CD4-positive, alpha-beta T cell (primary cell): ENCODE measurements around the gene SLC25A20. TPM values are rescaled to one million over a fixed set of nuclear protein-coding genes. Genes with fewer than 3 reads are reported as not detected.
A peak's percentile ranks its signal among the peaks of the same experiment; 100 is the strongest.

Source experiments
- ATAC-seq: fragments of 200-7000 bp; cut with Tn5 transposase; one replicate; pipeline ENCODE4 v1.10.0; 2022; ENCODE audit warnings: mild to moderate bottlenecking; ENCODE audit not compliant: poor library complexity
- CTCF ChIA-PET: fragments of 350-600 bp; sonication (Branson Sonifier 250); formaldehyde crosslinking; loops from one replicate; lab custom pipeline; 2021; ENCODE audit warnings: antibody characterized with exemption, inconsistent platforms; lab: Charles Lee
- POLR2A ChIA-PET: fragments of 350-600 bp; sonication (Branson Sonifier 250); formaldehyde crosslinking; loops from one replicate; lab custom pipeline; 2021; ENCODE audit warnings: antibody characterized with exemption, inconsistent platforms; lab: Charles Lee
- DNase-seq, 14 experiments: peaks; one replicate each; pipeline ENCODE4 v3.0.0-alpha.2; 2013 to 2020; ENCODE audit warnings: mixed read lengths in 2 of 14
- H3K27ac ChIP-seq, 2 donors: one replicate each; pipeline versions ENCODE4 v1.5.1 to v1.7.0; 2013; ENCODE audit warnings: low read length in 2 of 2, low read depth in 1 of 2, mild to moderate bottlenecking in 1 of 2
- H3K27me3 ChIP-seq, 2 experiments: 1 replicate in 1 of 2; 2 replicates in 1 of 2; pipeline versions ENCODE4 v1.6.1 to v1.7.0; 2013; ENCODE audit warnings: low read length in 2 of 2, control low read depth in 1 of 2, mild to moderate bottlenecking in 1 of 2, moderate library complexity in 1 of 2; ENCODE audit not compliant: insufficient read depth in 2 of 2, control insufficient read depth in 1 of 2
- H3K36me3 ChIP-seq: one replicate; pipeline ENCODE4 v1.6.1; 2013; ENCODE audit warnings: low read length, control low read depth; ENCODE audit not compliant: insufficient read depth
- H3K4me1 ChIP-seq: one replicate; pipeline ENCODE4 v1.6.1; 2013; ENCODE audit warnings: low read length, control low read depth; ENCODE audit not compliant: insufficient read depth
- H3K4me3 ChIP-seq: one replicate; pipeline ENCODE4 v1.5.1; 2013; ENCODE audit warnings: mild to moderate bottlenecking, low read length, moderate library complexity
- H3K9me3 ChIP-seq, 2 experiments: 1 replicate in 1 of 2; 2 replicates in 1 of 2; pipeline versions ENCODE4 v1.6.1 to v1.7.0; 2013; ENCODE audit warnings: low read length in 2 of 2, mild to moderate bottlenecking in 2 of 2, control low read depth in 1 of 2, moderate library complexity in 1 of 2; ENCODE audit not compliant: control insufficient read depth in 1 of 2, insufficient read depth in 1 of 2
- H3K27ac Mint-ChIP-seq: one replicate; pipeline ENCODE4 v1.8.0; 2020; ENCODE audit warnings: mixed read lengths
- H3K27me3 Mint-ChIP-seq: one replicate; pipeline ENCODE4 v1.8.0; 2021; ENCODE audit warnings: mixed read lengths
- H3K36me3 Mint-ChIP-seq: one replicate; pipeline ENCODE4 v1.8.0; 2021; ENCODE audit warnings: low read depth, mixed read lengths
- H3K4me1 Mint-ChIP-seq: one replicate; pipeline ENCODE4 v1.8.0; 2021; ENCODE audit warnings: low read depth, mixed read lengths
- H3K4me3 Mint-ChIP-seq: one replicate; pipeline ENCODE4 v1.8.0; 2020; ENCODE audit warnings: mild to moderate bottlenecking, mixed read lengths
- H3K9me3 Mint-ChIP-seq: one replicate; pipeline ENCODE4 v1.8.0; 2020; ENCODE audit warnings: mixed read lengths
- intact Hi-C, 2 experiments: fragments of 100-400 bp; cut with DNase I in 1 of 2; cut with micrococcal nuclease in 1 of 2; formaldehyde crosslinking; loops; one replicate each; pipeline versions ENCODE4 v1.15.1 to v1.9.0; 2023 to 2025; cut with DNase I, micrococcal nuclease
- total RNA-seq, 174 experiments: library from RNA in 2 of 174; stranded (reverse) in 2 of 174; gene quantifications; one replicate each; pipeline ENCODE4 v1.2.3 and lab custom pipeline; 2021 to 2026
- TF ChIP-seq, protein P1 (sequence below): fragments of 200-600 bp; IDR thresholded peaks from one replicate; pipeline ENCODE4 v1.8.0; 2022; ENCODE audit warnings: antibody characterized with exemption, mild to moderate bottlenecking

The SLC25A20 gene
- total RNA-seq, 2 experiments from 2014 or later, result 0.41 to 0.78 TPM

DNA sequence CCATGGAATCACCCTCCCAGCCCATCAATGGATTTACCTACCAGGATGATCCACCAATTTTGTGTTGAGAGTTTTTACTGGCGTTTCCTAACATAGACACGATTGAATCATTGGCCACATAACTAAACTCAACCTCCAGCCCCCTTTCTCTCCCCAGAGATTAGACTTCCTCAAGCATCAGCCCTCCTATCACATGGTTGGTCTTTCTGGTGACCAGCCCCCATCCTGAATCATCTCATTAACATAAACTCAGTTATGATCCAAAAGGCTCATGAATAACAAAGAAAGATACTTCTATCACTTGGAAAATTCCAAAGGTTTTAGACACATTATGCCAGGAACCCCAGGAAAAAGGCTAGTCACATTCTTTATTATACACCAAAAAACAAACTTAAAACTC lies 72.2 kb downstream of the SLC25A20 start:
- Mint-ChIP-seq H3K36me3 (no peaks in the 10 kb centered on the region), H3K4me1 (peaks cover 19% of the 10 kb centered on the region), H3K27me3 (no peaks in the 10 kb centered on the region), H3K27ac (no peak overlapping the region), H3K9me3 (no peaks in the 10 kb centered on the region), H3K4me3 (no peak overlapping the region)
- Histone ChIP-seq H3K36me3 (no peaks in the 10 kb centered on the region), H3K27me3 (no peaks in the 10 kb centered on the region), H3K27ac (no peak overlapping the region), H3K4me3 (no peak overlapping the region), H3K4me1 (peaks cover 3% of the 10 kb centered on the region), H3K9me3 (no peaks in the 10 kb centered on the region)
- DNase-seq, result no peak
- ChIA-PET CTCF (no interaction called here), POLR2A (no interaction called here)
- TF ChIP-seq, protein P1, sequence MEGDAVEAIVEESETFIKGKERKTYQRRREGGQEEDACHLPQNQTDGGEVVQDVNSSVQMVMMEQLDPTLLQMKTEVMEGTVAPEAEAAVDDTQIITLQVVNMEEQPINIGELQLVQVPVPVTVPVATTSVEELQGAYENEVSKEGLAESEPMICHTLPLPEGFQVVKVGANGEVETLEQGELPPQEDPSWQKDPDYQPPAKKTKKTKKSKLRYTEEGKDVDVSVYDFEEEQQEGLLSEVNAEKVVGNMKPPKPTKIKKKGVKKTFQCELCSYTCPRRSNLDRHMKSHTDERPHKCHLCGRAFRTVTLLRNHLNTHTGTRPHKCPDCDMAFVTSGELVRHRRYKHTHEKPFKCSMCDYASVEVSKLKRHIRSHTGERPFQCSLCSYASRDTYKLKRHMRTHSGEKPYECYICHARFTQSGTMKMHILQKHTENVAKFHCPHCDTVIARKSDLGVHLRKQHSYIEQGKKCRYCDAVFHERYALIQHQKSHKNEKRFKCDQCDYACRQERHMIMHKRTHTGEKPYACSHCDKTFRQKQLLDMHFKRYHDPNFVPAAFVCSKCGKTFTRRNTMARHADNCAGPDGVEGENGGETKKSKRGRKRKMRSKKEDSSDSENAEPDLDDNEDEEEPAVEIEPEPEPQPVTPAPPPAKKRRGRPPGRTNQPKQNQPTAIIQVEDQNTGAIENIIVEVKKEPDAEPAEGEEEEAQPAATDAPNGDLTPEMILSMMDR, result no peak
- no peak for ATAC-seq
- intact Hi-C loops, result no loop called here

DNA sequence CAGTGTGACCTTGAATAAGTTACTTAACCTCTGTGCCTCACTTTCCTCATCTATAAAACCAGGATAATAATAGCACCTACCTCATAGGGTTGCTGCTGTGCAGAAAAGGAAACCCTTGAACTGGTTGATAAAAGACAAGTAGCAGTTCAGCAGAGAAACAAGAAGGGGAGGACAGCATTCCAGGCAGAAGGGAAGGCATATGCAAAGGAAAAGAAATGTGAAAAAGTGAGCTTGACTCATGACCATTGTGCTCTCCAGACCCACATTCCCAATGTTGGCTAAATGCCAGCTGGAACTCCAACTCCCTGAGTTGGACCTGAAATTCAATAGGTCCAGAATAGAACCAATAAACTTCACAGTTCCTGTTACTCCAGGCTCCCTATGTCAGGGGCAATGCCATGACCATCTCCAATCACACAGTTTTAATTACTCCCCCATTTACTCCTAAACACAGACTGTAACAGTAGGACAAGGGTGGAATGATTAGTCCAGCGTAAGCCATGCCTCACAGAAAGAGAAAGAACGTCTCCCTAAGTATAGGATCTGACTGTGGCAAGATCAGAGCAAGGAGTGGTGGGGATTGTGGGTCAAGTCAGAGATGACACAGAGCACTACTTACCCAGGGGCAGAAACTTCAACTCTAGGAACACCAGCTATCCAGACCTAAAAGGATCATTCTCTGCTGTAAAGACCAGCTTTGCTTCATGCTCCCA lies 77.9 kb downstream of the SLC25A20 start:
- H3K9me3 ChIP-seq, result no peaks in the 10 kb centered on the region
- H3K36me3 ChIP-seq, result no peaks in the 10 kb centered on the region
- H3K4me1 ChIP-seq, result peaks cover 7% of the 10 kb centered on the region
- H3K27me3 ChIP-seq, result no peaks in the 10 kb centered on the region
- DNase-seq (no peak), ATAC-seq (no peak)
- H3K4me1 Mint-ChIP-seq, result peaks cover 46% of the 10 kb centered on the region
- peak overlapping the region; percentile 43 for H3K27ac Mint-ChIP-seq
- intact Hi-C loops, result no loop called here
- ChIA-PET POLR2A (interaction anchor here (1.2 kb wide), 1 partner anchor 8 kb away, joined by 3 read pairs; no protein-coding TSS in a partner anchor), CTCF (no interaction called here)
- no peak overlapping the region for H3K4me3 ChIP-seq
- H3K27ac ChIP-seq, result no peak overlapping the region
- no peaks in the 10 kb centered on the region for H3K36me3 Mint-ChIP-seq
- no peak overlapping the region for H3K4me3 Mint-ChIP-seq
- H3K9me3 Mint-ChIP-seq, result no peaks in the 10 kb centered on the region
- TF ChIP-seq, protein P1, result no peak
- H3K27me3 Mint-ChIP-seq, result no peaks in the 10 kb centered on the region

DNA sequence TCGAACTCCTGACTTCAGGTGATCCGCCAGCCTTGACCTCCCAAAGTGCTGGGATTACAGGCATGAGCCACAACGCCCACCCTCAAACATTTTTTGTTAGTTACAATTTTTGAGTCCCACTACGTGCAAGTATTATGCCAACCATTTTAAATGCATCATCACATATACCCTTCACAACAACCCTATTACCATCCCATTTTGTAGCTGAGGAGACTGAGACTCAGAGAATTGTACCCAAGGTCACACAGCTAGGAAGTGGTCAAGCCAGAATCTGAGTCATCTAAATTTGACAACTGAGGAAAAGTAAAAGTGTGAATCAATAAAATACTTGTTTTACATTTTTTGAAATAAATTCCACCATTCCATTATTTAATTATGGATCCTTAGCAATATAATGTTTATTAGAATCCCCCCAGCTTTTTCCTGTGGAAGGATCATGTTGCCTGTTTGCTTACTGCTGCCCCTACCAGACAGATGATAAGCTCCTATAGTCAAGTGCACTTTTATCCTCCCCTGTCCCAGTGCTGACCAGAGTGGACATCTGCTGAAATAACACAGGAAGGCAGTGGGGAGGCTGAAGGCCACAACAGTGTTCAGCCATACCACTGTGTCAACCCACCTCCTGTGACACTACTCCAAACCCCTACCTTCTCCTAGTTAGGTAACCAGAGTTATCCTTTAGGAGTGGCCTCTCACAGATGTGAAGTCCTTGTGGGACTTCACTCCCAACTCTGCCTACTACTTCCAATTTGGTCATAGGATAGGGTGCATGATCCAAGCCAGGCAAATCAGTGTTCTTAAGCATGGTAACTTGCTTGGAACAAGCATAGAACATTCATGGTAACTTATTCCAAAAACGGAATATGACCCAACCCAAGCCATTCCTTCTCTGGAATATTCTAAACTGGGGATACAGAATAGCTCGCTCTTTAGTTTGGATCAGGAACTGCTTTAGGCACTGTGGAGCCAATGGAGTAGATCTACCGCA lies 79.2 kb downstream of the SLC25A20 start:
- POLR2A ChIA-PET, result no interaction called here
- peaks cover 7% of the 10 kb centered on the region for H3K4me1 ChIP-seq

More for the DNA sequence above, 79.2 kb downstream of the SLC25A20 start:
- no peak overlapping the region for H3K4me3 ChIP-seq
- H3K27me3 Mint-ChIP-seq, result no peaks in the 10 kb centered on the region
- CTCF ChIA-PET, result no interaction called here
- H3K36me3 ChIP-seq, result no peaks in the 10 kb centered on the region
- no peaks in the 10 kb centered on the region for H3K9me3 Mint-ChIP-seq
- intact Hi-C loops, result no loop called here
- no peaks in the 10 kb centered on the region for H3K27me3 ChIP-seq
- DNase-seq (no peak), ATAC-seq (no peak)
- no peak overlapping the region for H3K27ac ChIP-seq
- no peaks in the 10 kb centered on the region for H3K9me3 ChIP-seq
- peak overlapping the region; percentile 43 for H3K27ac Mint-ChIP-seq
- H3K36me3 Mint-ChIP-seq, result no peaks in the 10 kb centered on the region
- H3K4me3 Mint-ChIP-seq, result no peak overlapping the region
- peaks cover 48% of the 10 kb centered on the region for H3K4me1 Mint-ChIP-seq
- TF ChIP-seq, protein P1, result no peak
